ENCODE results near the gene SLC1A5. TPM values are rescaled to one million over a fixed set of nuclear protein-coding genes. Genes with fewer than 3 reads are reported as not detected.

SLC1A5 gene
- total RNA-seq, 1 donor from 2014 or later: 304 TPM

- no peaks in the 10 kb centered on the region for H3K4me1 Mint-ChIP-seq (ENCODE audit: low read depth)
- H3K27ac Mint-ChIP-seq (ENCODE audit: unreplicated experiment): no peak overlapping the region
- no peak for TF ChIP-seq CTCF (IDR thresholded peaks at IDR 0.05)
- no peaks in the 10 kb centered on the region for H3K27me3 Mint-ChIP-seq (ENCODE audit: low read depth)
- DNase-seq (ENCODE audit: low spot score): no peak
- H3K9me3 Mint-ChIP-seq (ENCODE audit: low read depth): no peaks in the 10 kb centered on the region
- H3K36me3 Mint-ChIP-seq (ENCODE audit: low read depth): no peaks in the 10 kb centered on the region
- no peak overlapping the region for H3K4me3 Mint-ChIP-seq (ENCODE audit: unreplicated experiment)
Observed at GRCh38 chr19:46802152-46802551, 13.8 kb upstream of the SLC1A5 start.

DNA sequence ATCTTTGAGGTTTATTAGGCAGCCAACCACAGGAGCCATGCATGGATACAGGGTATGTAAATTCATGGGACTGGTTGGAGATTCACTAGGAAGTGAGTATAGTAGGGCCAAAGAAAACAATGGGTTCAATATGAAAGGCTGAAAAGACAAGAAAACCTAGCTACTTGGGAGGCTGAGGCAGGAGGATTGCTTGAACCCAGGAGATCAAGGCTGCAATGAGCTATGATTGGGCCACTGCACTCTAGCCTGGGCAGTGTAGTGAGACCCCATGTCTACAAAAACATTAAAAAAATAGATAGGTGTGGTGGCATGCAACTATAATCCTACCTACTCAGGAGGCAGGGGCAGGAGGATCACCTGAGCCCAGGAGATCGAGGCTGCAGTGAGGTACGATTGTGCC lies 10.3 kb upstream of the SLC1A5 start:
- DNase-seq (ENCODE audit: low spot score): no peak
- no peaks in the 10 kb centered on the region for H3K27me3 Mint-ChIP-seq (ENCODE audit: low read depth)
- no peaks in the 10 kb centered on the region for H3K36me3 Mint-ChIP-seq (ENCODE audit: low read depth)
- H3K4me3 Mint-ChIP-seq (ENCODE audit: unreplicated experiment): no peak overlapping the region
- no peak for TF ChIP-seq CTCF (IDR thresholded peaks at IDR 0.05)
- peaks cover 15% of the 10 kb centered on the region for H3K4me1 Mint-ChIP-seq (ENCODE audit: low read depth)
- no peaks in the 10 kb centered on the region for H3K9me3 Mint-ChIP-seq (ENCODE audit: low read depth)
- no peak overlapping the region for H3K27ac Mint-ChIP-seq (ENCODE audit: unreplicated experiment)

DNA sequence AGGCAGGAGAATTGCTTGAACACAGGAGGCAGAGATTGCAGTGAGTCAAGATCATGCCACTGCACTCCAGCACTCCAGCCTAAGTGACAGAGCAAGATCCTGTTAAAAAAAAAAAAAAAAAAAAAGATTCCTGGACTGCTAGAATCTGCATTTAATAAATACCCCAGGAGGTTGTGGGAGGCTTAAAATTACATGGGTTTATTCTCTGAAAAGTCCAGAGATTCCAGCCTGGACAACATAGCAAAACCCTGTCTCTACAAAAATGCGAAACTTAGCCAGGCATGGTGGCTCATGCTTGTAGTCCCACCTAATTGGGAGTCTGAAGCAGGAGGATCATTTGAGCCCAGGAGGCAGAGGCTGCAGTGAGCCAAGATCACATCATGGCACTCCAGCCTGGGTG lies 9.5 kb upstream of the SLC1A5 start:
- H3K4me1 Mint-ChIP-seq (ENCODE audit: low read depth): peaks cover 20% of the 10 kb centered on the region
- H3K4me3 Mint-ChIP-seq (ENCODE audit: unreplicated experiment): no peak overlapping the region
- H3K27me3 Mint-ChIP-seq (ENCODE audit: low read depth): no peaks in the 10 kb centered on the region
- DNase-seq (ENCODE audit: low spot score): no peak
- no peaks in the 10 kb centered on the region for H3K36me3 Mint-ChIP-seq (ENCODE audit: low read depth)
- no peak overlapping the region for H3K27ac Mint-ChIP-seq (ENCODE audit: unreplicated experiment)
- TF ChIP-seq CTCF (IDR thresholded peaks at IDR 0.05): no peak
- H3K9me3 Mint-ChIP-seq (ENCODE audit: low read depth): no peaks in the 10 kb centered on the region

DNA sequence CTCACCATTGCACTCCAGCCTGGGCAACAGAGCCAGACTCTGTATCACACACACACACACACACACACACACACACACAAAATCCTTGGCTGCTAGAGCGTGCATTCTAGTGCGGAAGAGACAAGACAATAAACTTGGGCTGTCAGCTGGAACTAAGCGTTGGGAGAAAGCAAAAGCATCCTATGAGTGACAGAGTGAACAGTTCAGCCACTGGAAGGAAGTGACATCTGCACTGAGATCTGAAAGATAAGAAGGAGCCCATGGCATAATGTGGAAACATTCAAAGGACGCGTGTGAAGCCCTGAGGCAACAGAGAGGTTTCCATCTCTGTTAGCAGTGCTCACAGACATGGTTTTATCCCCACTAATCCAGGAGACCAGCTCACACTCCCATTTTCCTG lies 3.5 kb upstream of the SLC1A5 start:
- Mint-ChIP-seq H3K4me1 (ENCODE audit: low read depth) (peaks cover 23% of the 10 kb centered on the region), H3K27ac (ENCODE audit: unreplicated experiment) (no peak overlapping the region), H3K4me3 (ENCODE audit: unreplicated experiment) (no peak overlapping the region), H3K9me3 (ENCODE audit: low read depth) (no peaks in the 10 kb centered on the region), H3K27me3 (ENCODE audit: low read depth) (no peaks in the 10 kb centered on the region), H3K36me3 (ENCODE audit: low read depth) (no peaks in the 10 kb centered on the region)
- no peak for TF ChIP-seq CTCF (IDR thresholded peaks at IDR 0.05)
- no peak for DNase-seq (ENCODE audit: low spot score)

- Mint-ChIP-seq H3K4me3 (ENCODE audit: unreplicated experiment) (no peak overlapping the region), H3K4me1 (ENCODE audit: low read depth) (peaks cover 25% of the 10 kb centered on the region), H3K36me3 (ENCODE audit: low read depth) (peaks cover 6% of the 10 kb centered on the region), H3K27ac (ENCODE audit: unreplicated experiment) (no peak overlapping the region), H3K9me3 (ENCODE audit: low read depth) (no peaks in the 10 kb centered on the region), H3K27me3 (ENCODE audit: low read depth) (no peaks in the 10 kb centered on the region)
- DNase-seq (ENCODE audit: low spot score): no peak
- no peak for TF ChIP-seq CTCF (IDR thresholded peaks at IDR 0.05)
Observed at GRCh38 chr19:46789371-46789770, 977 bp upstream of the SLC1A5 start.

All from chondrocyte (in vitro differentiated cells).